Measurements from ENCODE around the gene PCDHB3. TPM values are rescaled to one million over a fixed set of nuclear protein-coding genes. Genes with fewer than 3 reads are reported as not detected.

PCDHB3 gene
- total RNA-seq, 1 experiment from 2014 or later, result 2.3 TPM

- Histone ChIP-seq H3K79me2 (ENCODE audit: insufficient read depth, low read length) (no peaks in the 10 kb centered on the region), H2BK20ac (ENCODE audit: low read depth, low read length, poor library complexity, severe bottlenecking) (no peak overlapping the region), H3K4me1 (ENCODE audit: insufficient read depth, low read length) (no peaks in the 10 kb centered on the region), H2BK12ac (ENCODE audit: insufficient read length, low read depth, low read length) (no peak overlapping the region), H3T11ph (ENCODE audit: low read length) (no peak overlapping the region), H3K14ac (ENCODE audit: insufficient read depth, low read length) (no peak overlapping the region; the same call in 1 of the 2 replicates), H4K8ac (replicated peaks; ENCODE audit: insufficient read length, low read depth, low read length) (no peak overlapping the region), H4K5ac (ENCODE audit: insufficient read length, low read depth, low read length) (no peak overlapping the region), H2AFZ (ENCODE audit: low read length) (no peak overlapping the region), H2BK5ac (ENCODE audit: insufficient read length, low read length) (no peak overlapping the region), H2AK5ac (ENCODE audit: insufficient read length, low read length) (no peak overlapping the region), H3K9me3 (ENCODE audit: control insufficient read depth, low read depth, low read length) (peaks cover 9% of the 10 kb centered on the region), H3K79me1 (ENCODE audit: insufficient read depth, low read depth, low read length, poor library complexity, severe bottlenecking) (no peaks in the 10 kb centered on the region), H3K4ac (ENCODE audit: low read depth, low read length) (no peak overlapping the region), H4K91ac (ENCODE audit: insufficient read length, low read depth, low read length) (no peak overlapping the region), H3K23ac (ENCODE audit: insufficient read length, low read depth, low read length) (no peak overlapping the region), H3K4me2 (ENCODE audit: insufficient read depth, insufficient read length, low read length) (no peak overlapping the region), H3K23me2 (ENCODE audit: insufficient read length, low read depth, low read length, poor library complexity, severe bottlenecking) (no peaks in the 10 kb centered on the region), H2BK120ac (ENCODE audit: low read depth, low read length, poor library complexity, severe bottlenecking) (no peak overlapping the region), H4K20me1 (ENCODE audit: control insufficient read depth, insufficient read depth, insufficient read length) (no peaks in the 10 kb centered on the region), H3K18ac (ENCODE audit: insufficient read length, low read depth, low read length) (no peak overlapping the region), H3K56ac (ENCODE audit: insufficient read length, low read depth, low read length) (no peak overlapping the region), H3K9ac (ENCODE audit: extremely low read depth, insufficient read length, low read length) (no peak overlapping the region), H2BK15ac (ENCODE audit: low read depth, low read length) (no peak overlapping the region), H3K27me3 (ENCODE audit: insufficient read depth, low read length) (no peaks in the 10 kb centered on the region), H3K27ac (ENCODE audit: insufficient read length, low read depth, low read length) (no peak overlapping the region)
- no peak for TF ChIP-seq CTCF (conservative IDR thresholded peaks at IDR 0.05)
- peaks cover 10% of the 10 kb centered on the region for H3K27me3 Mint-ChIP-seq (ENCODE audit: low read depth)
- no peaks in the 10 kb centered on the region for H3K4me1 Mint-ChIP-seq
- H3K4me3 Mint-ChIP-seq, result no peak overlapping the region
- H3K27ac Mint-ChIP-seq, result no peak overlapping the region
- H3K9me3 Mint-ChIP-seq, result peaks cover 27 to 29% of the 10 kb centered on the region in 2 experiments
- DNase-seq, result no peak
- no CpG with 5 or more reads among the region's 33 CpGs for WGBS (ENCODE audit: extremely low coverage, insufficient read length, low lambda C conversion rate)
- H3K36me3 Mint-ChIP-seq (ENCODE audit: insufficient read depth in 1 of 3, low read depth in 3 of 3), result peaks cover 0 to 20% (median 1%) of the 10 kb centered on the region in 3 experiments; a peak in 5 of 7 replicates
Measured at GRCh38 chr5:141150224-141150992, 50.1 kb downstream of the PCDHB3 start.
